GM18870 (cell line): Measurements from ENCODE around the gene SLC22A4.

ENCODE experiments used
- ATAC-seq: cut with Tn5 transposase; IDR thresholded peaks from one replicate; pipeline ENCODE4 v1.9.1; 2021; ENCODE audit warnings: moderate library complexity; ENCODE audit not compliant: unreplicated experiment

SLC22A4 gene

DNA sequence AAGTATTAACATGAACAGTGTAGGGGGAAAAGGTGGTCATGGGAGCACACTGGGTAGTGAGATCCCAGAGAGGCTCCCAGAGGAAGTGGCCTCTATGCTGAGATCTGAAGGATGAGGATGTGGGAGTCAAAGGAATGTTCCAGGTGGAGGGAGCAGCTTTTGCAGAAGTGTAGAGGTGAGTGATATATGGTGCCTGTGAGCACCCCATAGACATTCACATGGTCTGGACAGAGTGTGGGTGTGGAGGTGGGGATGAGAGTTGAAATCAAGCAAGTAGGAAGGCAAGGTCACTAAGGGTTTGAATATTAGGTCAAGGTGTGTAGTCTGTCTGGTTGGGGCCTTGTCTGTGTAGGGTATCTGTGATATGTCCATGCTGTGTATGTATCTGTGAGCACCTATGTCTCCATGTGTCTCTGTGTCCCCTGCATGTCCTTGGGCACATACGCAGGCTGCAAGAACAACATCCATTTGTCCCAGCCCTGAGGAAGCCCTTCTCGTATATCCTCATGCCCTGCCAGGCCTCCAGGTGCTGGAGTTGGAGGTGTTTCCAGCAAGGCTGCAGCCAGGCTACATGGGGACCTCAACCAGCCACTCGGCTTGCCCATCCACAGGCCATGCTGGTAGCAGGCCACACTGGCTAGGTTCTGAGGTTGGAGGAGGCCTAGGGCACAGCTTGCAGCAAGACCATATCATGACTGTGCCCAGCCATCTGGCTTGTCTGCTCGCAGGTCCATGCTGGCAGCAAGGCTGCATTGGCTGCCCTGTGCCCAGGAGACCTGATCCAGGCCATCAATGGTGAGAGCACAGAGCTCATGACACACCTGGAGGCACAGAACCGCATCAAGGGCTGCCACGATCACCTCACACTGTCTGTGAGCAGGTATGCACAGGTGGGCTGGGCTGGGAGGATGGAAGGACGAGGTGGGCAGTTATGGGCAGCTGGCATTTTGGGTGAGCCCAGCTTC lies 32.0 kb upstream of the SLC22A4 start:
- ATAC-seq, result no peak

- ATAC-seq, result no peak
These were observed 31.2 kb upstream of the SLC22A4 start for GRCh38 chr5:132262882-132263547.

GRCh38 chr5:132263548-132264261 lies 30.5 kb upstream of the SLC22A4 start:
- no peak for ATAC-seq

DNA sequence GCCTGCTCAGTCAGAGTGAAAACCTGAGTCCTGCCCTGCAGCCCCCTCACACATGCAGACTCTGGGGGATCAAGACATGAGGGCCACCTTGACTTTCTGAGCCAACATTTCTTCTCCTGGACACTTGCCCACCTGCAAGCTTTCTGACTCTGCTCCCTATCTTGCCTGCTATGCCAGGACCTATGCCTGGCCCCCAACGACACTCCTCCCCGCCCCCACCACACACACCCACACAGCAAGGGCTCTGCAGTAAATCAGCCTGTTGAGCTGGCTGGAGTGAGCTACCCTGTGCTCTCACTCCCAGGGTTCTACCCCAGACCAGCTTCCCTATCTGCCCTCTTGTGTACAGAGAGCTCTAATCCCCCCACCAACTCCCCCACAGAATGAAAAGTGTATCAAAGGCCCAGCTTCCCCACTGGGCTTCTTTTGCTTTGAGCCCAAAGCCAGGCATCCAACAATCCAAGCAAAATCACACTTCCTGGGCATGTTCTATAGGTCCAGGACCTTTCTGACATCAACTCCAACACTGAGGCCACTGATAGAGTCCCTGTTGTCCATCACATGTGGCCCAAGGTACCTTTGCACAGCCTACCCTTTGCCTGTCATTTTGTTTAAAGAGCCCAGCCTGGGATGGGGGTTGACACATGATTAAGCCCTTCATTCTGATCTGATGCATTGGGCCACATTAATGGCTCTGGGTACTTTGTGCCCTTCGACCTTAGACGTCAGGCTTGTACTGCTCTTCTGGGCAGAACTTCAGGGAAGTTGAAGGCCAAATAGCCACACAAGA lies 29.5 kb upstream of the SLC22A4 start:
- ATAC-seq, result no peak

DNA sequence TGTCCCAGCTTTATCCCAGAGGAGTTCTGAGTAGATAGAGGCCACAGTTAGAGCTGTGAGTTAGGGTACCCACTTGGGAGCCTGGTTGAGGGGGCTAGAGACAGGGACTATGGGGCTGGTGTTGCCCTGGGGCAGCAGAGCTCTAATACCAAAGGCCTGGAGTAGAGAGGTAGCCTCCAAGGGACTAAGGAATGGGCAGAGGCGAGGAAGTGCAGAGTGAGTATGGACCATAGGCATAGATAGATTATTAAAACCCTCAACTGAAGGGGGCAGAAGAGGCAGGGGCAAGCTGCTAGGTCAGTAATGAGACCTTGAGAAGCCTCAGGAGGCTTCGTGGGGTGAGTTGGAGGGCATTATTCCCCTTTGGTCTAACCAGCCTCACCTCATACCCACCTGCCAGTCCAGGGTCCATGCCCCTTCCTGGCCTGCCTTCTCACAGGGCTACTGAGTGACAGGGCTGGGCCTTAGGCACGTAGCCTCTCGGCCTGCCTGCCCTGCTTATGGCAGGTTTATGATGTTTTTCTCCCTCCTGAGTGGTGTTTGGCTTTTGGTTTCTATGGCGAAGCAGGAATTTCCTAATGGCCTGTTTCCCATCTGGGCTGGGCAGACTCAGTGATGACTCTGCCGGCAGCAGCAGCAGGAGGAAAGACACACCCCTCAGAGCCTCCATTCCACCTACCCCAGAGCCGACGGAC lies 28.7 kb upstream of the SLC22A4 start:
- no peak for ATAC-seq

DNA sequence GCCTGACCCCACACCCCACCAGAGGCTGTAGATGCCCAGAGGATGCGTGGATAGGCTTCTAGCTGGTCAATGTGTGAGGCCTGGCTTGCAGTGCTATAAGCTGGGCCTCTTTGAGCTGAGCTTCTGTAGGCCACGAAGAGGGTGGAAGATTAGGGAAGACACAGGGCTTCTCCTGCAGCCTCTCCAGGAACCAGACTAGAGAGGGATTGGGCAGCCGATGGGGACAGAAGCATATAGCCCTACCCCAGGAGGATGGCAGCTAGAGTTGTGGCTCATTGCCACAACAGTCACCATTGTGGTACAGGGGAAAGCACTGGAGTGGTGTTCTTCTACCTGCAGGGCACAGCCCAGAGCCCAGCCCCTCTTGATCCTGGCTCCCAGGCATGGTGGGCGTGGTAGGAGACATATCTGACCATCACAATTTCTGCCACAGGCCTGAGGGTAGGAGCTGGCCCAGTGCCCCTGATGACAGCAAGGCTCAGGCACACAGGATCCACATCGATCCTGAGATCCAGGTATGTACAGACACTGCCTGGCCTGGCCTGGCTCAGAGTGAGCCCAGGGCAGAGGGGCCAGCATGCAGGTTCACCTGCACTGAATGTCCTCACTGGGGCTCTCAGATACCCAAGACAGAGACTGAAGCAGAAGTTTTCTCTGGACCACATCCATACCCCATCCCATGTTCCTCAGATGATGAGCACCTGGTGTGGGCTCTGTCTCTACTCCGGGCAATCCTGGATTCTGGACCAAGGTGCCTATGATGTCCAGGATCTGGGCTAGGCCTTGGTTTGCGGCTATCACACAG lies 28.0 kb upstream of the SLC22A4 start:
- ATAC-seq, result no peak

- no peak for ATAC-seq
These were observed 27.4 kb upstream of the SLC22A4 start for GRCh38 chr5:132266836-132267160.

GRCh38 chr5:132267166-132267739 lies 26.9 kb upstream of the SLC22A4 start:
- ATAC-seq, result no peak

DNA sequence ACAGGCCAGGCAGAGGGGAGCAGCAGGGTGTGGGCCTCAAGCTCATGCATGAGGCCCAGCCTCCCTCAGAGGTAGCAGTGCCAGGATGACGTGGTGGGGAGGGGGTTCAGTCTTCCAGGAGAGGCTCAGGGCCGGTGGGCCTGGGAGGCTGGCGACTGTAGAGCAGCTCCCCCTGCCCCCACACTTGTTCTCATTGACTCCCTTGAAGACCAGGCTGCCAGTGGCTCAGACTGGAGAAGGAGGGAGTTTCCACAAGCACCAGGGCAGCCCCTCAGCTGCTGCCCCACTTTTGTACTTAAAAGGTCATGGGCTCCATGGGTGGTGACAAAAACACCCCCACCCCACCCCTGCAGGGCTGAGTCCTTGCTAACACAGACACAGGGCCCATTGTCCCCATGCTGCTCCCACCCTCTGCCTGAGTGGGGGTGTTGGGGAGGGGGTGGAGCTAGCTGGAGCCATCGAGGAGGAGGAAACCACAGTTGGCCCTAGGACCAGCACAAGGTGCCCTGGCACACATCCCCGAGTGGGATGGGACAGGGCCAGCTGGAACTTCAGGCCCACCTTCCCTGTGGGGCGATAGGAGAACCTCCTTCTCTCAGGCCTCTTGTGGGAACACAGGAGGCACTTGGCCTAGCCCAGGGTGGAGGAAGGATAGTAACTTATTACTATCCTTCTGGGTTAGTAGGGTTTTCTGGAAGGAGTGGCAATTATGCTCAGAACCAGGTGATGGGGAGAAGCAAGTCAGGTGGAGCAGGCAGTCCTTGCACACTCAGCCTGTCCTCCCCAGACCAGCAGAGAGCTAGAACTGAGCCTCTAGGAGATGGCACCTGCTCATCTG lies 26.0 kb upstream of the SLC22A4 start:
- no peak for ATAC-seq

DNA sequence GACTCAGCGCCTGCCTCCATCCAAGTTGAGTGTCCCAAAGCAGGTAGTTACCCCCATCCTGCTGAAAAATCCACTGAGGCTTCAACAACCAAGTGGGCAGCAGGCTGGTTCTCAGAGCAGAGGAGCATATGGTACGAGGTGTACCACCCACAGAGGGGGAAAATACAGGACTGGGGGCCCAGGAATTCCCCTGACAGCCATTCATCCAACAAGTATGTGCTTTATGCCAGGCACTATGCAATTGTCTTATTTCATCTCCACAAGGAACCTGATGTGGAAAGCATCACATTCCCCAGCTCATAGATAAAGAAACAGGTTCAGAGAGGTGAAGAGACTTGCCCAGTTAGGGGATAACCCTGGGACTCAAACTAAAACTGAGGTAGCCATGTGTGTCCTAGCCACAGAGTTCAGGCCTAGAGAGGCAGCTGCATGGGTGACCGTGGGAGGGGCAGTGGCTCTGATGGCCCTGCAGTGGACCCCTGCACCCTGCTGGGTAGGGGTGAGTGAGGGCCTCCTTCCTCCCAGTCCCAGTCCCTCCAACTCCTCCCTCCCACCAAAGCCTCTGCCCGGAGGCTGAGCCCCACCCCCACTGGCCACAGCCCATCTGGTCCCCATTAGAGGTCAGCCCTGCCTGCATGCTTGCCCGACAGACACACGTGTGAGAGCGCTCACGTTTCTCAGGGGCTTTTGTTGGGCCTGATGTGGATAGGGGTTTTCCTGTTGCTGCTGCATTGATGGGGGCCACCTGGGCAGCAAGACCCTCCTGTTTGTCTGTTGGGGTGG lies 25.2 kb upstream of the SLC22A4 start:
- ATAC-seq, result peak; percentile 72

DNA sequence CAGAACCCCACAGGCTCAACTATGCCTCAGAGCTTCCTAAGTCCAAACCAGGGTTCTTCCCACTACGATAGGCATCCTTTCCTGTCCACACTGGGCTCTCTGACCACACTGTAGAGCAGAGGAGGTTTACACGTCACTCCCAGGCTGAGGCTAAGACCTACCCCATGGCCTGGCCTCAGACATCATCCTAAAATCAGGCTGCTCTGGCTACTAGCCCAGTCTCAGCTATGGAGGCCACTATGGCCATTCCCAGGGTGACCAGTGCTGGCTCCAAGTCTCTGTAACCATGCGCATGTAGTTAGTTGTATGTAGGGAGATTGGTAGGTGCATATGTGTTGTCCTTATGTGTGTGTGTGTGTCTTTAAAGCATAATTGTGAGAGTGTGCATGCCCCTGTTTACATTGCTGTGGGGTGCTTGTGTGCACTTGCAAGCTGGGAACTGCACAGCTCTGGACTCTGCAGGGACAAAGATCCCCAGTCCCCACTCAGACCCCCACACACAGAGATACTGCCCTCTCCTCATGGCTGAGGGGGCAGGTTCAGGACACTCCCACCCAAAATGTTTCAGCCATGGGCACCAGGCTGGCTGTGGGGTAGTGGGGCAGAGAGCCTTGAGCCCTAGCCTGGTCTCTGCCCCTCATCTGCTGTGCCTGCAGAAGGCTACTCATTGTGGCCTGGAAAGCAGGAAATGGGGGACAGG lies 24.4 kb upstream of the SLC22A4 start:
- ATAC-seq, result no peak

GRCh38 chr5:132270335-132270665 lies 23.9 kb upstream of the SLC22A4 start:
- no peak for ATAC-seq

DNA sequence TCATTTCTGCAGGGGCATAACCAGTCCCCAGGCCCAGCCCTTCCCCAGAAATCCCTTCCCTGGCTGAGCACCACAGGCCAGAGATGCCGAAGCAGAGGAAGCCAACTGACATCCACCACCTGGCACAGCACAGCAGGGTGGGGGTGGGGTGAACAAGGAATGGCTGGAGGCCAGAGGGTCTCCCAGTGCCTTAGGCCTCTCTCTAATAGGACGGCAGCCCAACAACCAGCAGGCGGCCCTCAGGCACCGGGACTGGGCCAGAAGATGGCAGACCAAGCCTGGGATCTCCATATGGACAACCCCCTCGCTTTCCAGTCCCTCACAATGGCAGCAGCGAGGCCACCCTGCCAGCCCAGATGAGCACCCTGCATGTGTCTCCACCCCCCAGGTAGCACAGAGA lies 23.5 kb upstream of the SLC22A4 start:
- no peak for ATAC-seq

GRCh38 chr5:132271251-132272246 lies 22.6 kb upstream of the SLC22A4 start:
- no peak for ATAC-seq

DNA sequence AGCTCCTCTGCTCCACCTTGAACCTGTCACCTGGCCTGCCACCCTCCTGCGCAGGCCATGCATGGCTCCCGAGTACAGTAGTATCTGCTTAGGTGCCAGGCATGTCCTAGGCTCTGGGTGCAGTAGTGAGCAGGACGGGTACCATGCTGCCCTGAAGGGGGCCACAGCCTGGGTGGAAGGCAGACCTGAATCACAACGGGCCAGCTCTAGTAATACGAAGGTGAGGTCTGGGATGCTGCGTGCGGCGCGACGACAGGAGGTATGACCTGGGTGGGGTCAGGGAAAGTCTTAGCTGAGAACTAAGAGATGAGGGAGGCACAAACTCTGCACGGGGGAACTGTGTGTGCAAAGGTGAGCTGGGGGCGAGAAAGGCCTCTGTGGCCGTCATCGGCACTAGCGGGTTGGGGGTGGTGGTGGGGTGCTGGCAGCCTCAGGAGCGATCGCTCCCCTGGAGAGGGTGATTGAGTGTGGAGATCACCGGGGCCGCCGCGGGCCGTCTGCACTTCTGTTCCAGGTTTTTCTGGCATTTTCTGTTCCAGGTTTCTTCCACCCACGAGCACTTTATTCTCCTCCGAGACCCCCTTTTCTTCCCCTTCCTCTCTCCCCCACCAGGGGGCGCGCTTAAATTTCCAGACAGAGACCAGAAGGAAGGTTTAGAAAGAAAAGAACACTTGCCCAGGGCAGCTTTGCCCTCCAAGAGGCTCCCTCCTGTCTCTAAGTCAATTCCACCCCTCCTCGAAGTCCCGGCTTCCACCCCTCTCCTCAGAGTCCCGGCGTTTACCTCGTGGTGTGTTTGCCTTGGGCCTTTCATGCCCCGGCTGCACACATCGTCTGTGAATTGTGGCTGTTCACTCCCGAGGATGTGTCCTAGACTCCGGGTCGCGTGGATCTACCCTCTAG lies 21.6 kb upstream of the SLC22A4 start:
- no peak for ATAC-seq
